HepG2 (cell line): ENCODE results near the gene PPP2R5D. TPM values are rescaled to one million over a fixed set of nuclear protein-coding genes. Genes with fewer than 3 reads are reported as not detected.

Source experiments
- ATRX ChIP-seq: sonication (generic); formaldehyde crosslinking; IDR thresholded peaks from 2 replicates; pipeline ENCODE4 v1.4.0; 2020; ENCODE audit warnings: missing genetic modification reagents, borderline replicate concordance
- BRCA1 ChIP-seq: sonication (generic); formaldehyde crosslinking; IDR thresholded peaks from 2 replicates; pipeline ENCODE4 v1.4.0; 2020; ENCODE audit warnings: missing genetic modification reagents
- CREB1 ChIP-seq, 2 experiments: fragments of 450-650 bp in 1 of 2; IDR thresholded peaks; 2 replicates each; pipeline ENCODE4 v1.6.1; 2016 to 2017; ENCODE audit warnings: control low read depth in 1 of 2, mild to moderate bottlenecking in 1 of 2, missing compliant biosample characterization in 1 of 2, missing genetic modification characterization in 1 of 2
- DMAP1 ChIP-seq: IDR thresholded peaks from 2 replicates; pipeline ENCODE4 v1.6.1; 2016
- HDAC2 ChIP-seq: sonication (generic); formaldehyde crosslinking; IDR thresholded peaks from 2 replicates; pipeline ENCODE4 v1.4.0; 2020; ENCODE audit warnings: missing genetic modification reagents
- JUNB ChIP-seq: sonication (generic); formaldehyde crosslinking; IDR thresholded peaks from 2 replicates; pipeline ENCODE4 v1.8.0; 2022; ENCODE audit warnings: missing genetic modification reagents, mild to moderate bottlenecking, borderline replicate concordance
- JUND ChIP-seq: sonication (generic); formaldehyde crosslinking; IDR thresholded peaks from 2 replicates; pipeline ENCODE4 v1.8.0; 2022; ENCODE audit warnings: mild to moderate bottlenecking, missing genetic modification reagents
- KDM4B ChIP-seq: sonication (generic); formaldehyde crosslinking; IDR thresholded peaks from 2 replicates; pipeline ENCODE4 v1.4.0; 2020; ENCODE audit warnings: missing genetic modification reagents
- MTF1 ChIP-seq: sonication (generic); formaldehyde crosslinking; IDR thresholded peaks from 2 replicates; pipeline ENCODE4 v1.5.0; 2020; ENCODE audit warnings: missing genetic modification reagents
- NFE2 ChIP-seq: sonication (generic); formaldehyde crosslinking; IDR thresholded peaks from 2 replicates; pipeline ENCODE4 v1.4.0; 2020; ENCODE audit warnings: missing genetic modification reagents
- PITX1 ChIP-seq: sonication (generic); formaldehyde crosslinking; IDR thresholded peaks from 2 replicates; pipeline ENCODE4 v1.5.1; 2020; ENCODE audit warnings: mild to moderate bottlenecking, missing genetic modification reagents
- POLR2AphosphoS2 ChIP-seq: IDR thresholded peaks from 2 replicates; pipeline ENCODE4 v1.6.1; 2011; ENCODE audit warnings: low read depth, low read length, improper control_type of control experiment
- SMAD1 ChIP-seq: sonication (generic); formaldehyde crosslinking; IDR thresholded peaks from 2 replicates; pipeline ENCODE4 v1.4.0; 2020; ENCODE audit warnings: missing genetic modification reagents, low read depth, mild to moderate bottlenecking, borderline replicate concordance
- TEAD2 ChIP-seq: sonication (generic); formaldehyde crosslinking; IDR thresholded peaks from 2 replicates; pipeline ENCODE4 v1.9.0; 2021; ENCODE audit warnings: missing genetic modification reagents
- THAP9 ChIP-seq: sonication (generic); formaldehyde crosslinking; IDR thresholded peaks from 2 replicates; pipeline ENCODE4; 2020; ENCODE audit warnings: missing genetic modification reagents, mild to moderate bottlenecking, borderline replicate concordance
- ZBTB39 ChIP-seq: sonication (generic); formaldehyde crosslinking; IDR thresholded peaks from 2 replicates; pipeline ENCODE4 v1.5.0; 2020; ENCODE audit warnings: missing genetic modification reagents
- ZFP90 ChIP-seq: sonication (generic); formaldehyde crosslinking; IDR thresholded peaks from 2 replicates; pipeline ENCODE4 v1.8.0; 2022; ENCODE audit warnings: missing genetic modification reagents, mild to moderate bottlenecking, inconsistent platforms, borderline replicate concordance
- ZNF230 ChIP-seq: sonication (generic); formaldehyde crosslinking; IDR thresholded peaks from 2 replicates; pipeline ENCODE4 v1.4.0; 2020; ENCODE audit warnings: mild to moderate bottlenecking, missing genetic modification reagents
- ZNF326 ChIP-seq: sonication (generic); formaldehyde crosslinking; IDR thresholded peaks from 2 replicates; pipeline ENCODE4 v1.4.0; 2020; ENCODE audit warnings: missing genetic modification reagents, borderline replicate concordance
- ZNF33A ChIP-seq: sonication (generic); formaldehyde crosslinking; IDR thresholded peaks from 2 replicates; pipeline ENCODE4 v1.5.1; 2020; ENCODE audit warnings: missing genetic modification reagents, mild to moderate bottlenecking, moderate library complexity, borderline replicate concordance
- ZNF343 ChIP-seq: sonication (generic); formaldehyde crosslinking; IDR thresholded peaks from 2 replicates; pipeline ENCODE4 v1.4.0; 2020; ENCODE audit warnings: mild to moderate bottlenecking, missing genetic modification reagents
- ZNF567 ChIP-seq: sonication (generic); formaldehyde crosslinking; IDR thresholded peaks from 2 replicates; pipeline ENCODE4 v1.8.1; 2023; ENCODE audit warnings: mild to moderate bottlenecking, missing genetic modification reagents, borderline replicate concordance
- ZNF572 ChIP-seq: sonication (generic); formaldehyde crosslinking; IDR thresholded peaks from 2 replicates; pipeline ENCODE4 v1.5.1; 2020; ENCODE audit warnings: mild to moderate bottlenecking, missing genetic modification reagents
- ZNF598 ChIP-seq: sonication (generic); formaldehyde crosslinking; IDR thresholded peaks from 2 replicates; pipeline ENCODE4 v1.5.1; 2020; ENCODE audit warnings: mild to moderate bottlenecking, missing genetic modification reagents, borderline replicate concordance
- polyA plus RNA-seq, 8 experiments: library from polyadenylated mRNA; depleted of rRNA in 3 of 8; stranded (reverse) in 7 of 8; unstranded in 1 of 8; fragments of >200 nt; fragmentation: Illumina TruSeq in 4 of 8; extraction: Trizol in 4 of 8; gene quantifications; 2 replicates each; pipeline versions ENCODE4 v1.2.1 to v1.2.3, GENCODE V29; 2011 to 2016; ENCODE audit warnings: low read depth in 4 of 8, missing spikeins in 1 of 8, mixed read lengths in 1 of 8; ENCODE audit not compliant: insufficient read depth in 1 of 8
- total RNA-seq, 5 experiments: library from RNA; depleted of rRNA; stranded (reverse); fragments of >200 nt; fragmentation: Illumina TruSeq; extraction: Trizol; gene quantifications; 2 replicates each; pipeline ENCODE4 v1.2.3, GENCODE V29; 2016; ENCODE audit warnings: low read depth in 1 of 5

The PPP2R5D gene
- total and polyA plus RNA-seq, 2 of the 13 experiments (the other 11 are each of a cell fraction or from before 2014, with no cell fraction given) = 53.7 to 60.4 TPM

GRCh38 chr6:43013843-43014433 lies 29.6 kb downstream of the PPP2R5D start, which contains the start of the genes KLHDC3 and MEA1 (continued):
- TF ChIP-seq ZNF326 (CRISPR knock-in tag) (no peak), JUND (CRISPR knock-in tag) (peak; percentile 30; the same call in 1 of the 2 replicates), ATRX (CRISPR knock-in tag) (no peak), ZFP90 (CRISPR knock-in tag) (peak; percentile 79; the same call in 1 of the 2 replicates), NFE2 (CRISPR knock-in tag) (no peak), TEAD2 (CRISPR knock-in tag) (no peak), BRCA1 (CRISPR knock-in tag) (no peak), THAP9 (CRISPR knock-in tag) (peak; percentile 75; the same call in 1 of the 2 replicates), ZNF567 (CRISPR knock-in tag) (peak; percentile 34; the same call in 1 of the 2 replicates), ZNF33A (CRISPR knock-in tag) (no peak), KDM4B (CRISPR knock-in tag) (no peak), JUNB (CRISPR knock-in tag) (no peak), CREB1 (IDR thresholded peaks at IDR 0.05) (peak; percentile 89), CREB1 (CRISPR knock-in tag; IDR thresholded peaks at IDR 0.05) (peak; percentile 95), ZNF598 (no peak), ZNF572 (CRISPR knock-in tag) (peak; percentile 84; the same call in 1 of the 2 replicates), DMAP1 (CRISPR knock-in tag) (peak; percentile 79), POLR2AphosphoS2 (no peak), HDAC2 (CRISPR knock-in tag) (peak; percentile 72; the same call in 1 of the 2 replicates), ZNF343 (no peak), ZBTB39 (CRISPR knock-in tag) (no peak), ZNF230 (peak; percentile 56; the same call in 1 of the 2 replicates), MTF1 (CRISPR knock-in tag) (no peak), SMAD1 (CRISPR knock-in tag) (peak; percentile 36; the same call in 1 of the 2 replicates), PITX1 (CRISPR knock-in tag) (no peak)
